HepG2 (cell line): ENCODE results near the gene LDLRAD4. TPM values are rescaled to one million over a fixed set of nuclear protein-coding genes. Genes with fewer than 3 reads are reported as not detected.

Experiments
- ARID5B ChIP-seq: IDR thresholded peaks from 2 replicates; pipeline ENCODE4 v1.4.0; 2020; ENCODE audit warnings: mild to moderate bottlenecking, missing genetic modification reagents
- MNT ChIP-seq: fragments of 450-650 bp; IDR thresholded peaks from 2 replicates; pipeline ENCODE4 v1.6.1; 2016
- PAWR ChIP-seq: sonication (generic); formaldehyde crosslinking; IDR thresholded peaks from 2 replicates; pipeline ENCODE4 v1.4.0; 2020; ENCODE audit warnings: missing genetic modification reagents, mild to moderate bottlenecking, borderline replicate concordance
- PREB ChIP-seq: sonication (generic); formaldehyde crosslinking; IDR thresholded peaks from 2 replicates; pipeline ENCODE4 v1.4.0; 2020; ENCODE audit warnings: missing genetic modification reagents
- SALL1 ChIP-seq: sonication (generic); formaldehyde crosslinking; IDR thresholded peaks from 2 replicates; pipeline ENCODE4 v1.8.0; 2022; ENCODE audit warnings: mild to moderate bottlenecking, missing genetic modification reagents
- TFDP2 ChIP-seq: sonication (generic); formaldehyde crosslinking; IDR thresholded peaks from 2 replicates; pipeline ENCODE4 v1.4.0; 2020; ENCODE audit warnings: missing genetic modification reagents
- THAP9 ChIP-seq: sonication (generic); formaldehyde crosslinking; IDR thresholded peaks from 2 replicates; pipeline ENCODE4; 2020; ENCODE audit warnings: missing genetic modification reagents, mild to moderate bottlenecking, borderline replicate concordance
- THRA ChIP-seq: sonication (generic); formaldehyde crosslinking; IDR thresholded peaks from 2 replicates; pipeline ENCODE4 v1.4.0; 2020; ENCODE audit warnings: missing genetic modification reagents, borderline replicate concordance
- ZBTB49 ChIP-seq: sonication (generic); formaldehyde crosslinking; IDR thresholded peaks from 2 replicates; pipeline ENCODE4 v1.4.0; 2020; ENCODE audit warnings: missing genetic modification reagents, borderline replicate concordance
- ZNF766 ChIP-seq: sonication (generic); formaldehyde crosslinking; IDR thresholded peaks from 2 replicates; pipeline ENCODE4 v1.5.0; 2020; ENCODE audit warnings: missing genetic modification reagents, borderline replicate concordance
- ZNF792 ChIP-seq: IDR thresholded peaks from 2 replicates; pipeline ENCODE4 v1.6.1; 2016
- ZNF83 ChIP-seq: sonication (generic); formaldehyde crosslinking; IDR thresholded peaks from 2 replicates; pipeline ENCODE4 v1.4.0; 2020; ENCODE audit warnings: missing genetic modification reagents, mild to moderate bottlenecking, borderline replicate concordance
- polyA plus RNA-seq, 8 experiments: library from polyadenylated mRNA; depleted of rRNA in 3 of 8; stranded (reverse) in 7 of 8; unstranded in 1 of 8; fragments of >200 nt; fragmentation: Illumina TruSeq in 4 of 8; extraction: Trizol in 4 of 8; gene quantifications; 2 replicates each; pipeline versions ENCODE4 v1.2.1 to v1.2.3, GENCODE V29; 2011 to 2016; ENCODE audit warnings: low read depth in 4 of 8, missing spikeins in 1 of 8, mixed read lengths in 1 of 8; ENCODE audit not compliant: insufficient read depth in 1 of 8
- total RNA-seq, 5 experiments: library from RNA; depleted of rRNA; stranded (reverse); fragments of >200 nt; fragmentation: Illumina TruSeq; extraction: Trizol; gene quantifications; 2 replicates each; pipeline ENCODE4 v1.2.3, GENCODE V29; 2016; ENCODE audit warnings: low read depth in 1 of 5

LDLRAD4 gene
- total and polyA plus RNA-seq, 2 of the 13 experiments (the other 11 are each of a cell fraction or from before 2014, with no cell fraction given): 13.6 to 20.9 TPM

- no peak for TF ChIP-seq ZBTB49 (CRISPR knock-in tag)
- TF ChIP-seq PREB: no peak
- no peak for TF ChIP-seq THAP9 (CRISPR knock-in tag)
- TF ChIP-seq MNT: no peak
- no peak for TF ChIP-seq ZNF792 (CRISPR knock-in tag)
- TF ChIP-seq ARID5B (CRISPR knock-in tag): no peak
- TF ChIP-seq ZNF766 (CRISPR knock-in tag): no peak
- TF ChIP-seq ZNF83: no peak
- TF ChIP-seq TFDP2 (CRISPR knock-in tag): no peak
- TF ChIP-seq SALL1 (CRISPR knock-in tag): no peak
- no peak for TF ChIP-seq PAWR (CRISPR knock-in tag)
- no peak for TF ChIP-seq THRA
Measured at GRCh38 chr18:13503836-13504235, 285.3 kb downstream of the LDLRAD4 start (continued).
